SKM-1 (cell line): ENCODE results near the gene KRTAP5-5.
"Not testable (repeated sequence)": the region's sequence is repeated elsewhere in the genome, so short reads cannot be mapped to it uniquely, and the experiment has no call there.

ENCODE experiments used
- DNase-seq: peaks from one replicate; lab custom pipeline; 2025; ENCODE audit not compliant: unreplicated experiment; lab: John Stamatoyannopoulos, UW

Gene KRTAP5-5

GRCh38 chr11:1629326-1630185 is at the start of gene KRTAP5-5:
Gene KRTAP5-5, plus strand, starts transcription at chr11:1629775. Its CDS starts 66 bp downstream, at chr11:1629841.
- DNase-seq: no peak

- no peak for DNase-seq
Measured at GRCh38 chr11:1581976-1582375, 47.6 kb upstream of the KRTAP5-5 start.

GRCh38 chr11:1582909-1583308 is 46.7 kb upstream of the KRTAP5-5 start:
- DNase-seq: not testable (repeated sequence)

GRCh38 chr11:1584661-1585370 is 44.8 kb upstream of the KRTAP5-5 start, which contains the start of gene KRTAP5-1:
Gene KRTAP5-1, minus strand, starts transcription at chr11:1585283. Its CDS starts 34 bp downstream, at chr11:1585249.
- DNase-seq: not testable (repeated sequence)

DNA sequence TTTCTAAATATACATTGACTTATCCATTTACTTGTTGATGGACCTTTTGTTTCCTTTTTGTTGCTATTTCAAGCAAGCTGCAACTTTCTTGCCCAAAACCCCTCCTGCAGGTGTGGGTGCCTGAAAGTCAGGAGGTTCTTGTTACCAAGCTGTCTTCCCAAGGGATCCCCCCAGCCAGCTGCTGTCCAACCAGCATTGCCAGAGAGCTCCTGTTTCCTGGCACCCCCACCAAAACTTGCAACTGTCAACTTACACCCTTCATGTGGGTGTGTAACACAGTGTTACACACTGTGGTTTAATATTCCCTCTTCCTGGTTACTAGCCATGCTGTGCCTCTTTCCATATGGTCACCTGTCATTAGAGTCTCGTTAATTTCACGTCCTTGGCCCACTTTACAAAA is 42.9 kb upstream of the KRTAP5-5 start:
- DNase-seq: no peak

GRCh38 chr11:1589191-1589963 is 40.2 kb upstream of the KRTAP5-5 start:
- DNase-seq: not testable (repeated sequence)

GRCh38 chr11:1589996-1590395 is 39.6 kb upstream of the KRTAP5-5 start:
- DNase-seq: no peak

DNA sequence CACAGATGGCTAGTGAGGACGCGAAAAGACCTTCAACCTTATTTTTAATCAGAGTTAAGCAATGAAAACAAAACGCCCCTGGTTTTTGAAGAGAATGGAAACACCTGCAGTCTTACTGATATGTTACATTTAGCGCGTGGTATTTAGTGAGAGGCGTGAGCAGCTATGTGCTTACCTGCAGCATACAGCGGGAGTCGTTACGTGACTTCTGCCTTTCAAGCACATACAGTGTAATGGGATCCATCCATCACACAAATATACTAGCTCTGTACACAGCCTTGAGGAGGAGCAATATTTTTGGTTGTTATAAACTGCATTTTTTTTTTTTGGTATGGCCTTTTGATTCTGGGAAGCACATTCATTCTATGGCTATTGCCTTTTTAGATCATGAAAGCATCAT is 36.9 kb upstream of the KRTAP5-5 start:
- DNase-seq: no peak

- not testable (repeated sequence) for DNase-seq
Measured at GRCh38 chr11:1595994-1596575, 33.5 kb upstream of the KRTAP5-5 start.

DNA sequence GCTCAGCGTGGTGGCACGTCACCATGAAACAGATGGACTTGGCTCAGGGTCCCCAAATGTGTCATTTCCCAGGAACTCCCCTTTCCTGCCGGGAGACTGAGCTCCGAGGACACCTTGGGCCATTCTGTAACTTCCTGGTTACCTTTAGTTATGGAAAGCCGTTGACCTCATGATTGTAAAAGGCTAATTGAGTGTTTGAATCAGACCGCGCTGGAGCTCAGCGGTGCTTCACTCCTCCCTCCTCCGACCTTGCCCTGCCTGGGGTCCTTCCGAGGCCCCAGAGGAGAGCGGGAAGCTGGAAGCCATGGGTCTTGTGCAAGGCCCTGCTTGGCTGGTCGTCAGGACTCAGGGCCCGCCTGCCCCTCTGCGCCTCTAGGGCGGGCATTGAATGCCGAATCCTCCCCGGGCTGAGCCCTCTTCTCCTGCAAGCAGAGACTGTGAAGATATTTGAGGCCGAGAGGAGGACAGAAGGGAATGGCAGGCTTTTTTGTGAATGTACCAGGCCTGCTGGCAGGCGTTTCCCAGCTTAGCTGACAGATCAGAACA is 32.9 kb upstream of the KRTAP5-5 start:
- DNase-seq: not testable (repeated sequence)

DNA sequence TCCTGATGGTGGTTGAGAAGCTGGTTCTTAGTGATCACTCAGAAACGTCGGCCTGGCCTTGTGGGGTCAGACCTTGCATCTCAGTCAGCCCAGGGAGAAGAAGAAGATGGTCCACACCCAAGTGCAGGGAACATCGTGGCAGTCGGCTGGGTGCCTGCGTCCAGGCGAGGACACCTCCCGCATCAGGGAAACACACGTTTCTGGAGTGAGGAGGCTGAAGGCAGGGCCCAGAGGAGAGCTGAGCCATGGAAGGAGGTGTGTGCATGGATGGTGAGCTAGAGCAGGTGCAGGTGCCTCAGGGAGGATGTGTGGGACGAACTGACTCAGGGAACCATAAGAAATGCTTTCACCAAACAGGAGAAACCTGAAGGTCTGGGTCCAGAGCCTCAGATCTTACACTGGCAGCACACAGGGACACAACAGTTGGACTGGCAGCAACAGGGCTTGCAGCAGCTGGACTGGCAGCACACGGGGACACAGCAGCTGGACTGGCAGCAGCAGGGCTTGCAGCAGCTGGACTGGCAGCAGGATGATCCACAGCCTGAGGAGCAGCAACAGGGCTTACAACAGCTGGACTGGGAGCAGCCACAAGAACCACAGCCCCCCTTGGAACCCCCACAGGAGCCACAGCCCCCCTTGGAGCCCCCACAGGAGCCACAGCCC is 32.1 kb upstream of the KRTAP5-5 start:
- DNase-seq: no peak

GRCh38 chr11:1597994-1598380 is 31.6 kb upstream of the KRTAP5-5 start, which contains the start of gene KRTAP5-2:
Gene KRTAP5-2, minus strand, starts transcription at chr11:1598294. Its CDS starts 44 bp downstream, at chr11:1598250.
- DNase-seq: no peak

- not testable (repeated sequence) for DNase-seq
Measured at GRCh38 chr11:1598406-1598805, 31.2 kb upstream of the KRTAP5-5 start.

- DNase-seq: no peak
Measured at GRCh38 chr11:1598816-1599215, 30.8 kb upstream of the KRTAP5-5 start.

DNA sequence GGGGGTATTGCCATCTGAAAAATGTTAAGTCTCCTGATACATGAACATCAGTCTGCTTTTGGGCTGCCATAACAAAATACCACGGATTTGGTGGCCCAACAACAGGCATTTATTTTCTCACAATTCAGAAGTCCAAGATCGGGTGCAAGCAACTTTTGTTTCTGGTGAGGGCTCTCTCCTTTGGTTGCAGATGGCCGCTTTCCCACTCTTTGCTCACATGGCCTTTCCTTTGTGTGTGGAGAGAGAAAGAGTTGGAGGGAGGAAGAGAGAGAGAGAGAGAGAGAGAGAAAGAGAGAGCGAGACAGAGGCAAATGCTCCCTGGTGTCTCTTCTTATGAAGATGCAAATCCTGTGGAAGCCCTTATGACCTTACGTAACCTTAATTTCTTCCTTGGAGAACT is 28.9 kb upstream of the KRTAP5-5 start:
- DNase-seq: no peak

DNA sequence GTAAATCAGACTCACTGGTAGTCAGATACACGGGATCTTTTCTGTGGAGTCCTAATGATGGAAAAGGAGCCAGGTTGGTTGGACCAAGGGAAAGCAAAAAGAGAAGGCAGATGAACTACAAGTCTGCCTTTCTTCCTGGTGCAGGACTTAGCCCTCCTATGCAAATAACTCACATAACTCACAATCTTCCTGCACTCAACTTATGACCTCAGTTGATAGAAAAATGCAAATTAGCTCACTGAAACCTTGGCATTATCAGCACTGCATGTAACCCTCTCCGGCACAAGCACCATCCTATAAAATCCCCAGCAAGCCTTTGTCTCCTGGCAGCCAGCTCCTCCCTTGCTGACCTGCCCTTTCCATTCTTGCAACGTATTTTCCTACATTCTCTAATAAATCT is 27.9 kb upstream of the KRTAP5-5 start:
- DNase-seq: not testable (repeated sequence)

- DNase-seq: no peak
Measured at GRCh38 chr11:1603629-1604028, 25.9 kb upstream of the KRTAP5-5 start.

DNA sequence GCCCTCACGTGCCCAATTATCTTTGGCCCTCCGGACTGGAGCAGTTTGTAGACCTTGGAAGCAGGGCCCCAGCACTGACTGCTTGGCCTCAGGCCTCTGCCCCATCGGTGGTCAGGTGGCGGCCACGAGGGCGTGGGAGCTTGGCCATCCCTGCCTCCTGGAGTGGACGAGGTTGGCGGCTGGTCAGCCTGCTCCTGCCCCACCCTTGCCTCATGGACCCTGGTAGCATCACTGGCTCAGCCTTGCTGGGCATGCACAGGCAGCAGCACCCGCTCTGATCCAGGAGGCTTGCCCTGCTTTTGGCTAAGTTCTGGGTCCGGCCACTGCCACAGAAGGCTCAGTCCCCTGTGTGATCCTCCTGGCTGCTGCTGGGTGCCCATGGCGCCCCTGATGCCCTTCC is 25.4 kb upstream of the KRTAP5-5 start:
- DNase-seq: no peak

DNA sequence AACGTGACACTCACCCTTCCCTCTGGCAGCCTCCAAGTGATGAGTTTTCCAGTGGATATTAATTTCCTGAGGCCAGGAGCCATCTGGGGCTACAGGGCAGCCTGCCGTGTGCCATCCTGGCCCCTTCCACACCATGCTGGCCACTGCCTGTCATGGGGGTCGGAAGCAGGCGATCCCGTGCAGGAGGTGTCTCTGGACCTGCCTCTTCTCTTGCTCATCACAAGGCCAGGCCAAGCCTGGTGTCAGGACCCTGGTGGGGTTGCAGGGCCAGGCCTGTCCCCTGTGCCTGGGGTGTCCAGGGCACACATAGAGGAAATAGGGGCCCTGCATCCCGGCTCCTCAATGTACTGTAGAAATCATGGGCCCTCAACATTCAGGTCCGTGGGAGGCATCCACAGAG is 24.9 kb upstream of the KRTAP5-5 start:
- no peak for DNase-seq

- DNase-seq: not testable (repeated sequence)
Measured at GRCh38 chr11:1605923-1606322, 23.7 kb upstream of the KRTAP5-5 start.
